D721Med (cell line): ENCODE measurements around the gene SDSL.

Experiments
- DNase-seq: peaks from one replicate; pipeline ENCODE4 v3.0.0; 2011; ENCODE audit warnings: low spot score; ENCODE audit not compliant: insufficient read length
- FAIRE-seq: peaks from 2 replicates; lab custom pipeline; 2011; peaks lifted over from hg19 to GRCh38; lab: Jason Lieb, UNC
- TF ChIP-seq, protein P1 (sequence below): IDR thresholded peaks from 2 replicates; pipeline ENCODE4 v1.5.1; 2012; ENCODE audit warnings: mild to moderate bottlenecking, control low read depth; ENCODE audit not compliant: insufficient read depth; ENCODE audit errors: missing control alignments

The SDSL gene

DNA sequence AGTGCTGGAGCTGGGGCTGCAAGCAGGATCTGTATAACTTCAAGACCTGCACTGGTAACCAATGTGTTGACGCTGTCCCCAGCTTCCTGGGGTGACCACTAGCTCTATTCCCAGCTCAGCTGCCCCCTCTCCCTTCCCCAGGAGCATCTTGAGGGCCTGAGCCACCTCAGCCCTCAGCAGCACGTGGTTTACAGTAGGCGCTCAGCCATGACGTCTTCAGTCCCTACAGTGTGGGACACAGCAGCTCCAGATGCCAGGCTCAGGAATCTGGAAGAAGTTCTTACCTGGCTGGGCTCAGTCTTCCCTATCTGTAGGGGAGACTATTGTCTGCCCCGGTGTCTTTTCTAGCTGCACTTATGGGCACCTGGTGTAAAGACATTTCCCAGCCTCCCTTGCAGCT lies 27.1 kb upstream of the SDSL start:
- DNase-seq (no peak), FAIRE-seq (no peak)
- TF ChIP-seq, protein P1, sequence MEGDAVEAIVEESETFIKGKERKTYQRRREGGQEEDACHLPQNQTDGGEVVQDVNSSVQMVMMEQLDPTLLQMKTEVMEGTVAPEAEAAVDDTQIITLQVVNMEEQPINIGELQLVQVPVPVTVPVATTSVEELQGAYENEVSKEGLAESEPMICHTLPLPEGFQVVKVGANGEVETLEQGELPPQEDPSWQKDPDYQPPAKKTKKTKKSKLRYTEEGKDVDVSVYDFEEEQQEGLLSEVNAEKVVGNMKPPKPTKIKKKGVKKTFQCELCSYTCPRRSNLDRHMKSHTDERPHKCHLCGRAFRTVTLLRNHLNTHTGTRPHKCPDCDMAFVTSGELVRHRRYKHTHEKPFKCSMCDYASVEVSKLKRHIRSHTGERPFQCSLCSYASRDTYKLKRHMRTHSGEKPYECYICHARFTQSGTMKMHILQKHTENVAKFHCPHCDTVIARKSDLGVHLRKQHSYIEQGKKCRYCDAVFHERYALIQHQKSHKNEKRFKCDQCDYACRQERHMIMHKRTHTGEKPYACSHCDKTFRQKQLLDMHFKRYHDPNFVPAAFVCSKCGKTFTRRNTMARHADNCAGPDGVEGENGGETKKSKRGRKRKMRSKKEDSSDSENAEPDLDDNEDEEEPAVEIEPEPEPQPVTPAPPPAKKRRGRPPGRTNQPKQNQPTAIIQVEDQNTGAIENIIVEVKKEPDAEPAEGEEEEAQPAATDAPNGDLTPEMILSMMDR, result no peak

DNA sequence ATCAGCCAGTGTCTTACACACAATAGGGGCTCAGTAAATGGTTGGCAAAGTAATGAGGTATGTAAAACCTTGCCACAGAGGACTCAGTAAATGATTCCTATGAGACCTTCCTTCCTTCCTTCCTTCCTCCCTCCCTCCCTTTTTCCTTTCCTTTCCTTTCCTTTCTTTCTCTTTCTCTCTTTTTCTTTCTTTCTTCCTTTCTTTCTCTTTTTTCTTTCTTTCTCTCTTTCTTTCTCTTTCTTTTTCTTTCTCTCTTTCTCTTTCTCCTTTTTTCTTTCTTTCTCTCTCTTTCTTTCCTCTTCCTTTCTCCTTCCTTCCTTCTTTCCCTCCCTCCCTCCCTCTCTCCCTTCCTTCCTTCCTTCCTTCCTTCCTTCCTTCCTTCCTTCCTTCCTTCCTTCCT lies 26.0 kb upstream of the SDSL start:
- FAIRE-seq (no peak), DNase-seq (no peak)
- TF ChIP-seq, protein P1, result no peak

DNA sequence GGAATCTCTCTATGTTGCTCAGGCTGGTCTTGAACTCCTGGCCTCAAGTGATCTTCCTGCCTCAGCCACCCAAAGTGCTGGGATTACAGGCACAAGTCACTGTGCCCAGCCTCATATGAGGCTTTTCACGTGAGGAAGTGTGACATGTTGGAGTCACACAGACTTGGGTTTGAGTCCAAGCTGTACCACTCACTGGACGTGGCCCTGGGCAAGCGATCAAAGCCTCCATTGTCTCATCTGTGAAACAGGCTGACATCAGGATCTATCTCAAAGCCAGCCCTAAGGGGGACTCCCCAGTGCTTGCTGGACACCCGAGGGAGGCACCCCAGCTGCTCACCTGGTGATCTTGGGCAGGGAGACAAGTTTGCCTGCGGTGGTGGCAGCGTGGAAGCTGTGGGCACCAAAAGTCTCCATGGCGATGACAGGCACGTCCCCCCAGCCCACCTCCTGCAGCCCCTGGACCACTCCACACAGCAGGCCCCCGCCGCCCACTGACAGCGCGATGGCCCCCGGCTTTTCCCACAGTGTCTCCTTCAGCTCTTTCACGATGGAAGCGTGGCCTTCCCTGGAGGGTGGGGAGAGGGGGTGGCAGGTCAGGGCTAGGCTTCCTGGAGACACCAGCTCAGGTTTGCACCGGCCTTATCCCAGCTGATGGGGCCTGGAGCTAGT lies 25.2 kb upstream of the SDSL start:
- FAIRE-seq (no peak), DNase-seq (no peak)
- TF ChIP-seq, protein P1, result no peak

DNA sequence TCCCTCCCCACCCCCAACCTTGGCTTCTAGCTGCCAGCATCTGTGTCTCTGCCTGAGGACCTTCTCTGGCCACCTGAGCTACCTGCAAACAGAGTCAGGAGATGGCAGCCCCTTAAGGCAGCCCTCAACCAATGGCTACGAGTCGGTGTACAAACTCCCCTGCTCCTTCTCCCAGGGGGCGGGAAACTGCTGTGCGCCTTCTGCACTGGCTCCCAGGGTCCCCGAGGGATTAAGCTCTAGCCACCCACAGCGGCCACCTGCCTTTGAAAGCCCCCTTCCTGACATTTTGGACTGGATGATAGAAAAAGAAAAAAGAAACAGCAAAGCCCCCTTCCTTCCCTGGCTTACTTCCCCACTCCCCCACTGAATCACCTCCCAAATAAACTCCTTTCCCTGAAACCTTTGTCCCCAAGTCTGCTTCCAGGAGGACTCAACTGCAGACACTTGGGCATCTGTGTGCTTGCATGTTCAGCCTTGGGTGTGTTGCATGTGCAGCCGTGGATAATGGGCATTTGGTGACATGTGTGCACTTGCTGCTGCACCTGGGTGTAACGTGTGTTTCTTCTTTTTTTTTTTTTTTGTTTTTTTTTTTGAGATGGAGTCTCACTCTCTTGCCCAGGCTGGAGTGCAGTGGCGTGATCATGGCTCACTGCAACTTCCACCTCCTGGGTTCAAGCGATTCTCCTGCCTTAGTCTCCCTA lies 24.5 kb upstream of the SDSL start:
- TF ChIP-seq, protein P1, result no peak
- FAIRE-seq, result no peak
- DNase-seq, result no peak

DNA sequence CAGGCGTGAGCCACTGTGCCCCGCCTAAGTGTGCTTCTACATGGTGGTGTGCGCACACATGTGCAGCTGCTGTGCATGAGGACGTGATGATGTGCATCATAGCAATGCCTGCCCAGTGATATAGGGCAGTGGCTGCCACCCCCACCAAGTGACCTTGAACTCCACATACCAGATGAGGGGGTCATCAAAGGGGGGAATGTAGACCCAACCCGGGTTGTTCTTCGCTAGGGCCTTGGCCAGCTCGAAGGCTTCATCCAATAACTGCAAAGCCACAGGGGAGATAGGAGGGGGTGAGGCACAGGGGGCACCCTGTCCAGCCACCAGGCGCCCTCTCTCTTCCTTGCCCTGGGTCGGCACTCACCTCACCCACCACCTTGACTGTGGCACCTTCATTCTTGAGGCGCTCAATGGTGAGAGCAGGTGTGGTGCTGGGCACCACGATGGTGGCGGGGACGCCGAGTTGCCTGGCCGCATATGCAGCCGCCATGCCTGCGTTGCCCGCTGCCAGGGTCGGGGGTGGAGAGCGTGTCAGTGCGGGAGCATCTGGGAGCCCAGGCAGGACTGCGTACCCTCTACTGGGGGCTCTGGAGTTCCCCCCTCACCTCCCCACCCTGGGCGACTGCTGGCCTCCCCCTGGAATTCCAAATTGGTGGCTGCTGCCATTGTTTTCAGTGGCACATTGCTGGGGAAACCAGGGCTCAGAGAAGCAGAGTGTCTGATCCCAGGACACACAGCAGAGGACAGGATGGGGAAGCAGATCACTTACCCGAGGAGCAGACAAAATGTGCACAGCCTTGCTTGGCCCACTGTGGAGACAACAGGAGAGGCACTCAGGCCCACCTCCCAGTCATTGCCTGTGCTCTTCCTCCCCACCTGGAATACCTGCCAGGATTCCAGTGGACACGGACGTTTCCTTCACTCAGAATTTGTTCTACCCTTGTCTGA lies 23.6 kb upstream of the SDSL start:
- DNase-seq, result no peak
- FAIRE-seq, result no peak
- TF ChIP-seq, protein P1, result no peak

DNA sequence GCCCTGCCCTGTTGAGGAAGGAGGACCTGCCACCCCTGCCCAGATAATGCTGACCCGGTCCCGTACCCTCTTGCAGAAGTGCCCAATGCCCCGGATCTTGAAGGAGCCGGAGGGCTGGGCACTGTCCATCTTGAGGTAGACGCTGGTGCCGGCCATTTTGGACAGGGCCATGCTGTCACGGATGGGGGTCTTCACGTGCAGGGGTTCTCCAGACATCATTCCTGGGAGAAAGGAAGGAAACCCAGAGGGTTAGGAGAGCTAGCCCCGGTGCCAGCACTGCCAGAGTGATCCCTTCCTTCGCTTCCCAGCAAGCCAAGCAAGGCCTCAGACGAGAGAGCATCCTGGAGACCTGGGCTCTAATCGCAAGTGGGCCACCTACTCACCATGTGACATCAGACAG lies 22.7 kb upstream of the SDSL start:
- DNase-seq (no peak), FAIRE-seq (no peak)
- TF ChIP-seq, protein P1, result no peak
